SK-N-SH treated with all-trans-retinoic acid at 6 μM for 48 hours (cell line): ENCODE data around the gene HERPUD2.
"Not testable (repeated sequence)": the region's sequence is repeated elsewhere in the genome, so short reads cannot be mapped to it uniquely, and the experiment has no call there.

Experiments
- ESRRG ChIP-seq: fragments of 250-450 bp; sonication (Bioruptor Pico); IDR thresholded peaks from 2 replicates; pipeline ENCODE4 v1.6.1; 2021; ENCODE audit warnings: mild to moderate bottlenecking
- PPARA ChIP-seq: fragments of 250-450 bp; sonication (Bioruptor Pico); IDR thresholded peaks from 2 replicates; pipeline ENCODE4 v1.5.0; 2020; ENCODE audit warnings: mild to moderate bottlenecking, borderline replicate concordance
- RARB ChIP-seq: fragments of 250-450 bp; sonication (Bioruptor Pico); IDR thresholded peaks from 2 replicates; pipeline ENCODE4 v1.8.0; 2021; ENCODE audit warnings: mild to moderate bottlenecking, moderate library complexity
- SNAI2 ChIP-seq: fragments of 250-450 bp; sonication (Bioruptor Pico); IDR thresholded peaks from 2 replicates; pipeline ENCODE4 v1.5.0; 2020; ENCODE audit warnings: mild to moderate bottlenecking, moderate library complexity
- TCF4 ChIP-seq: fragments of 250-450 bp; sonication (Bioruptor Pico); IDR thresholded peaks from 2 replicates; pipeline ENCODE4 v1.8.0; 2021; ENCODE audit warnings: mild to moderate bottlenecking, moderate library complexity, borderline replicate concordance
- ZFP3 ChIP-seq: fragments of 250-450 bp; sonication (Bioruptor Pico); IDR thresholded peaks from 2 replicates; pipeline ENCODE4 v1.5.0; 2020; ENCODE audit warnings: mild to moderate bottlenecking, moderate library complexity
- ZFP30 ChIP-seq: fragments of 450-650 bp; formaldehyde crosslinking; IDR thresholded peaks from 2 replicates; pipeline ENCODE4 v1.5.0; 2022; ENCODE audit warnings: mild to moderate bottlenecking, moderate library complexity
- ZNF70 ChIP-seq: fragments of 450-650 bp; formaldehyde crosslinking; IDR thresholded peaks from 2 replicates; pipeline ENCODE4 v1.5.0; 2020; ENCODE audit warnings: mild to moderate bottlenecking, moderate library complexity
- TF ChIP-seq, protein P1 (sequence below): fragments of 250-450 bp; sonication (Bioruptor Pico); IDR thresholded peaks from 2 replicates; pipeline ENCODE4 v1.5.1; 2020; ENCODE audit warnings: low read depth, mild to moderate bottlenecking, moderate library complexity

DNA sequence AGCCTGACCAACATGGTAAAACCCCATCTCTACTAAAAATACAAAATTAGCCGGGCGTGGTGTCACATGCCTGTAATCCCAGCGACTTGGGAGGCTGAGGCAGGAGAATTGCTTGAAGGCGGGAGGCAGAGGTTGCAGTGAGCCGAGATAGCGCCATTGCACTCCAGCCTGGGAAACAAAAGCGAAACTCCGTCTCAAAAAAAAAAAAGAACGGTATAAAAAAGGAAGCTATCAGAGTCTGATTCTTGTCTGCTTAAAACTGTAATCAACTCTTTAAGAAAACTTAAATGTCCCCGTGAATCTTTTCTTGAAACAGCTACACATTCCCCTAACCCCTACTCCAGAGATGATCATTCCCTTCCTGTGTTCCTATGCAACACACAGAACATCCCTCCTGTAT, 4.3 kb downstream of the HERPUD2 start:
- not testable (repeated sequence) for TF ChIP-seq SNAI2 (CRISPR knock-in tag); ZFP30 (CRISPR knock-in tag); ZFP3 (CRISPR knock-in tag); RARB (CRISPR knock-in tag); ESRRG; PPARA (CRISPR knock-in tag); ZNF70 (CRISPR knock-in tag); TCF4
- TF ChIP-seq, protein P1, sequence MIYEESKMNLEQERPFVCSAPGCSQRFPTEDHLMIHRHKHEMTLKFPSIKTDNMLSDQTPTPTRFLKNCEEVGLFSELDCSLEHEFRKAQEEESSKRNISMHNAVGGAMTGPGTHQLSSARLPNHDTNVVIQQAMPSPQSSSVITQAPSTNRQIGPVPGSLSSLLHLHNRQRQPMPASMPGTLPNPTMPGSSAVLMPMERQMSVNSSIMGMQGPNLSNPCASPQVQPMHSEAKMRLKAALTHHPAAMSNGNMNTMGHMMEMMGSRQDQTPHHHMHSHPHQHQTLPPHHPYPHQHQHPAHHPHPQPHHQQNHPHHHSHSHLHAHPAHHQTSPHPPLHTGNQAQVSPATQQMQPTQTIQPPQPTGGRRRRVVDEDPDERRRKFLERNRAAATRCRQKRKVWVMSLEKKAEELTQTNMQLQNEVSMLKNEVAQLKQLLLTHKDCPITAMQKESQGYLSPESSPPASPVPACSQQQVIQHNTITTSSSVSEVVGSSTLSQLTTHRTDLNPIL = not testable (repeated sequence)
